AG09309 (cell line): ENCODE results near the gene DIS3.

Experiments used
- DNase-seq: peaks from one replicate; pipeline ENCODE4 v3.0.0-alpha.2; 2010; ENCODE audit warnings: low read depth
- H3K4me3 ChIP-seq: 2 replicates; pipeline ENCODE4 v1.5.1; 2011; ENCODE audit warnings: mild to moderate bottlenecking, low read depth, low read length, moderate library complexity; ENCODE audit not compliant: control insufficient read depth
- TF ChIP-seq, protein P1 (sequence below): IDR thresholded peaks from 2 replicates; pipeline ENCODE4 v1.5.1; 2011; ENCODE audit warnings: mild to moderate bottlenecking, low read depth, low read length, inconsistent platforms; ENCODE audit not compliant: insufficient read depth, control insufficient read depth; ENCODE audit errors: missing control alignments

DIS3 gene

DNA sequence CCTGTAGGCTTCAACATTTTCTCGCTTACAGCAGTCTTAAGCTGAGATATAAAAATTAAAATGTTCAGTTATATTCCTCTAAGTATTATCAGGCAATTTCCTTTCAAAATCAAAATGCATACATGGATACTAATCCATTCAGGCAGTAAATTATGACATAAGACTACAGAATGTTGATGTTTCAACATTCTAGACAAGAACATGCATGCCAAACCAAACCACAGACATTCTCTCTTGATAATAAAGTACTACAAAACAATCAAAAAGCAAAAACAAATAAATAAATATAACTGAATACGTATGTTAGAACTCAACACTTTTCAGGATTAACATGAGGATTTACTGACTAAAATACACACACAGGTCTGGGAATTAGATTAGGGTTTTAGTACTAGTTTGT is 7.7 kb downstream of the DIS3 start:
- no peak overlapping the region for H3K4me3 ChIP-seq
- peak; percentile 7 for DNase-seq
- TF ChIP-seq, protein P1, sequence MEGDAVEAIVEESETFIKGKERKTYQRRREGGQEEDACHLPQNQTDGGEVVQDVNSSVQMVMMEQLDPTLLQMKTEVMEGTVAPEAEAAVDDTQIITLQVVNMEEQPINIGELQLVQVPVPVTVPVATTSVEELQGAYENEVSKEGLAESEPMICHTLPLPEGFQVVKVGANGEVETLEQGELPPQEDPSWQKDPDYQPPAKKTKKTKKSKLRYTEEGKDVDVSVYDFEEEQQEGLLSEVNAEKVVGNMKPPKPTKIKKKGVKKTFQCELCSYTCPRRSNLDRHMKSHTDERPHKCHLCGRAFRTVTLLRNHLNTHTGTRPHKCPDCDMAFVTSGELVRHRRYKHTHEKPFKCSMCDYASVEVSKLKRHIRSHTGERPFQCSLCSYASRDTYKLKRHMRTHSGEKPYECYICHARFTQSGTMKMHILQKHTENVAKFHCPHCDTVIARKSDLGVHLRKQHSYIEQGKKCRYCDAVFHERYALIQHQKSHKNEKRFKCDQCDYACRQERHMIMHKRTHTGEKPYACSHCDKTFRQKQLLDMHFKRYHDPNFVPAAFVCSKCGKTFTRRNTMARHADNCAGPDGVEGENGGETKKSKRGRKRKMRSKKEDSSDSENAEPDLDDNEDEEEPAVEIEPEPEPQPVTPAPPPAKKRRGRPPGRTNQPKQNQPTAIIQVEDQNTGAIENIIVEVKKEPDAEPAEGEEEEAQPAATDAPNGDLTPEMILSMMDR: no peak

GRCh38 chr13:72763411-72763810 is 18.3 kb downstream of the DIS3 start:
- no peak overlapping the region for H3K4me3 ChIP-seq

GRCh38 chr13:72760189-72760588 is 21.5 kb downstream of the DIS3 start:
- TF ChIP-seq, protein P1: no peak
- DNase-seq: no peak

More at GRCh38 chr13:72763411-72763810, 18.3 kb downstream of the DIS3 start:
- DNase-seq: no peak
- TF ChIP-seq, protein P1: no peak

GRCh38 chr13:72757792-72758535 is 23.7 kb downstream of the DIS3 start:
- no peak for DNase-seq
- TF ChIP-seq, protein P1: no peak
- H3K4me3 ChIP-seq: no peak overlapping the region

More at GRCh38 chr13:72760189-72760588, 21.5 kb downstream of the DIS3 start:
- no peak overlapping the region for H3K4me3 ChIP-seq

DNA sequence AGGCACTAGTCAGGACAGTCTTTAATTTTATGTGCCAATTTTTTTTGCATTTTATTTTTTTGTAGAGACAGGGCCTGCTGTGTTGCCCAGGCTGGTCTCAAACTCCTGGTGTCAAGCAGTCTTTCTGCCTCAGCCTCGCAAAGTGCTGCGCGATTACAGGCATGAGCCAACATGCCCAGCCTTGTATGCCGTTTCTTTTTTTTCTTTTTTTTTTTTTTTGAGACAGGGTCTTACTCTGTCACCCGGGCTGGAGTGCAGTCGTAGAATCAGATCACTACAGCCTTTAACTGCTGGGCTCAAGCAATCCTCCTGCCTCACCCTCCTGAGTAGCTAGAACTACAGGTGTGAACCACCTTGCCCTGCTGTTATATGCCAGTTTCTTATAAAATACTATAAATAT is 27.6 kb downstream of the DIS3 start:
- TF ChIP-seq, protein P1: no peak
- no peak overlapping the region for H3K4me3 ChIP-seq
- DNase-seq: no peak

- H3K4me3 ChIP-seq: no peak overlapping the region
- TF ChIP-seq, protein P1: no peak
- no peak for DNase-seq
These were observed 30.5 kb downstream of the DIS3 start for GRCh38 chr13:72751220-72751619.
